ENCODE measurements around the gene CCDC138.

The CCDC138 gene

DNA sequence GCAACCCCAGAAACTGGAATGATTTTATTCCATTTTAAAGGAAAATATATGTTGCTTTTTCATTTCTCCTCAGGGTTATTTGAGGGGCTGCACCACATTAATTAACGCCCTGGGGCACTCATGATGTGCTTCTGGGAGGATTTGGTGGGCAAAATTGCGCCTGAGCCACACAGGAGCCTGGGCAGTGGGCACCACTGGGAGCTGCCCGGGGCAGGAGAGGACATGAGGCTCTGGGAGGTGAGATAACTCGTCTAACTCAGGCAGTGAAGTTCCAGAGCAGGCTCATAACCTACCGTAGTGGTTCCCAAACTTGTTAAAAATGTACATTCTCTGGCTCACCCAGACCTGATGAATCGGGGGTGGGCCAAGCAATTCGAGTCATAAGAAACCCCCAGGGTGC is 134.1 kb downstream of the CCDC138 start:
- no peak for DNase-seq

DNA sequence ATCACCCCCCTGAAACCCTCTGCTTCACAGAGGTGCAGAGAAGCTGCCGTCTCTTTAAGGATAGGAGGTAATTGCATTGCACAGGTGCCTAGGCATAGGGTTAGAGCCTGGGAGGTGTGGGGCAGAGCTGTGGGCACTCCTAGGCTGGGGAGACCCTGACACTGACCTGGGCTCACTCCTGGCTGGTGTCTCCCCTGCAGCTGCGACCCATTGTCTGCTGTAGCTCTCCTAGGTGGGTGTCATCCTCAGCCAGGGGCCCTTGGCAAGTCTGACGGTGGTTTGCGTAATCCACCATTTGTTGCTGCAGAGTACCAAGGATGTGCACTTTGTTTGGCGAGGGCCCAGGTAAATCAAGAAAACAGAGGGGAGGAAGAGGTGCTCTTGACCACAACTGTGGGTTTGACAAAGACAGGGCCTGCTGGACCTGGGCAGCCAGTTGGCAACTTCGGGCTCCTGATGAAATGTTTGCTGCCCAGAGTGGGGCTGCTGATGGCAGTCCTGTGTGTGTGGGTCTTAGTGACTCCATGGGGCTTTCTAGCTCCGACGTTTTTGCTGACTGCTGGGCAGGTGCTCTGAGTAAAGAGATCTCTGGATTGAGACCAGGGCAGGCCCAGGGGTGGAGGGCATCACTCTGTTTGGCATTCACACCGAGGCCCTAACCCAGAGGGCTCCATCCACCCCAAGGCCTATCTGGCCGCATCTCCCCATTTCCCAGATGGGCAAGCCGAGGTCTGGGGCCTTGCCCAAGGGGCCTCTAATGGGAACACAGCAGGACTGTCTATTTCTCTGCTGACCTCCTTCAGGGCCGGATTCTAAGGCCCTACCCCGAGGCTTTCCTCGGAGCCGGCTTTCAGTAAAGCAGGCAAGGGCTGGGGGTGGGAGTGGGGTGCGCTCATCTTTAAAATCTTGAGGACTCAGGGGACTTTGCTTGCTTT is 134.8 kb downstream of the CCDC138 start:
- DNase-seq, result no peak

DNA sequence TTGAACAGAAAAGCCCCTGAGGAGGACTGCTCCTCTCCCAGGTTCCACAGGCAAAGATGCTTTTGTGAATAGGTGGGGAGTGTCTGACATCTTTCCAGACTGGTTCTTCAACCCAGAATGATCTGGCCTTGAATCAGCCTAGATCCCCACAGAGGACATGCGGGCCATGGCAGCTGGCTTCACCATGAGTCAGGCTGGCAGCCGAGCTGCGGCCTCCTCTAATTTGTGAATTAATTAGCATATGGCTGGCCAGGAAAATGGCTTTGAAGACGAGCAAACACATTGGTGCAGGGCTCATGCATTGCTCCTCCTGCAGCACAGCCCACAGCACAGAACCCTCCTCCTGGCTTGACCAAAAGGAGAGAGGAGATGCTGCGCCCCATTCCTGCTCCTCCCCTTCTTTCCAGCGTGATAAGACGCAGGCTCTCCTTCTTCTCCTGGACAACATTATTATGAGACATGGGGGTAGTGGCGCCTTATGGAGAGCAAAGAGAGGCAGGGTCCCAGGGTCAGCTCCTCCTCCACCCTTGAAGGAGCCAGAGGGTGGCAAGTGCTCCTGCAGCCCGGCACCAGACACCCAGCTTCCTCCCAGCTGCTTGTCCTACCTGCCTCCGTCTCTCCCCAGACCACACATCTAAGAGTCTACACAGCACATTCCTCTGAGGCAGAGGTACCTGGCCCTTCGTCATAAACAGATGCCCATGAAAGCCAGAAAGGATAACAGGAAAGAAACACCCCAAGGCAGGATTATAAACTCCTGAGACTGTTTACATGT is 135.8 kb downstream of the CCDC138 start:
- DNase-seq, result peak; percentile 12

DNA sequence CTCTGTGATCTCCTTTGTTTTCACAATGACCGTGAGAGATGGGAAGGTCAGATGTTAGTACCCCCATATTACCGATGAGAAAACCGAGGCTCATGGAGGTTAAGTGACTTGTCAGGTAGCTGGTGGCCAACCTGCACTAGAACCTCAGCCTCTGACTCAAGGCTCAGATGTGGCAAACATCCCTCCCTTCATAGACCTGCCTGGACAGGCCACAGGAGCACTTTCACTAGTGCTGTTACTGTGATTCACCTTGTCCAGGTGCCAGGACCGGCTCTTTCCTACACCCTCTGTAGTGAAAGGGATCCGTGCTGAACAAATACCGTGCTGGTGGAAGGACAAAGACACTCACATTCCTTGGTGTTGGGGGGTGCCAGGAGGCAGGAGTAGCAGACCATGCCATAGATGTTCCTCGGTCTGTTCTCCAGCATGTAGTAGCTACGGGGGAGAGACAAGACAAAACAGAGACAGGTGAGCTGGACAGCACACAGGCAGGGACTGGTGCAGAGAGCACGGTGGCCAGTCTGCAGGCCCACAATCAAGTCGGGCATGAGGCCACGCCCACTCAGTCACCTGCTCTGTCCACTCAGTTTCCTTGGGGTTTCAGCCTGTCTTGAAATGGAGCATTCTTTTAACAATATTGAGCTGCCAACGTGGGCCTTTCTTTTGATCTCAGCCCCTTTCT is 136.6 kb downstream of the CCDC138 start:
- DNase-seq, result no peak

DNA sequence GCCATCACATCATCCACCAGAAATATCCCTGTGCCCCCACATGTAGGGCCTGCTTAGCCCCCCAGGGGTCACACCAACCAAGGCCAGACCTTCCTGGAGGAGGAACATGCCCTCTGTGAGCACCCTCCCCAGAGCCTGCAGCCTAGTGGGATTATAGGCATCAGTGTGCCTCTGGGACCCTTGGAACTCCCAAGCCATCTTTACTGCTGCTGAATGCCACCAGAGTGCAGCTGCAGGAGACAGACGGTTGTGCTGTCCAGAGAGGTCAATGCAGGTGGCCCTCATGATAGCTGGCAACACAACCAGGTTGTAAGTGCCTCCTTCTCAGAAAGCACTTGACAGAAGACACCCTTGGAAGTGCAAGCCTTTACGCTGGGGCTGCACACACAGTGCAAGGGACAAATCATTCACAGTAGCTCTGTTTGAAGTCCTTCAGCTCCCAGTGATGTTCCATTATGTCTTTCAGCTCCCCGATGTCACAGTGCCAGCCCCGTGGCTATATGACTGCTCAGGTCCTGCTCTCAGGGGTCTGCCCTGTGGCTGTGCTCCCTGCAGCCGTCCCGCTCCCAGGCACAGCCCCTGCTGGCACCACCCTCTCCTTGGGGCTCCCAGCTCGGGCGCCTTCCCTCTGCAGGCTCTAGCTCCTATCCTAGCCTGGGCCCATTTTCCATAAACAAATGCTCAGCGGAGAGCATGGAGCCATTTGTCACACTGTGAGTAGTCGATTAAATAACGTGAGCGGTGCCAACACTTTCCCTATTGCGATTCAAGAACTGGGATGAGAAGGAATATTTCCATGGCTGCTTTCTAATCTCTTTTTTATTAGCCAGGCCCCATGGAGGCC is 137.4 kb downstream of the CCDC138 start:
- no peak for DNase-seq

DNA sequence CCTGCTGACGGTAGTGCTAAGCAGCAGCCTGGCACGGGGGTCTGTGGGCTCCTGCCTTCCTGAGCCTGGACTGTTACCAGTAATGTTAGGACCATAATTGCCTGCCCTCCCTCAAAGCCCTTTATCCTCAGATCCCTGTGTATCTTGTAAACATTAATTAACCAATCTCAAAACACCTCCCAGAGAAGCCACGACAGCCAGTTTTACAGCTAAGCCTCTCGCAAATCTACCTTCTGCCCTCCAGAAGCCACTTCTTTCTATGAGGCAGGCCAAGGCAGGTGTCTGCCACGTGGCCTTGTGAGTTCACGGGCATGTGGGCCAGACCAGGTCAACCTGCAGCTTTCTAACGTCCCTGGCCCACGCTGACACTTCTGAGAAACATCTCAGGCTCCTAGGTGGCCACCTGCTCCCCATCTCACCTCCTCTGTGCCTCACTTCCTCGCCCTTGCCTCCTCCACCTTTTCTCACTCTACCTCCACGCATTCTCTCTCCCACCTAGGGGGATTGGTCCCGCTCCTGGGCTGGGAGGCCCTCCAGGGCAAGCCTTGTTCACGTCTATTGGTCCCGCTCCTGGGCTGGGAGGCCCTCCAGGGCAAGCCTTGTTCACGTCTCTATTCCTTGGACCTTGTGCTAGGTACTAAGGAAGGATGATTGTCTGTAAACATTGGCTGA is 138.1 kb downstream of the CCDC138 start:
- DNase-seq, result no peak

DNA sequence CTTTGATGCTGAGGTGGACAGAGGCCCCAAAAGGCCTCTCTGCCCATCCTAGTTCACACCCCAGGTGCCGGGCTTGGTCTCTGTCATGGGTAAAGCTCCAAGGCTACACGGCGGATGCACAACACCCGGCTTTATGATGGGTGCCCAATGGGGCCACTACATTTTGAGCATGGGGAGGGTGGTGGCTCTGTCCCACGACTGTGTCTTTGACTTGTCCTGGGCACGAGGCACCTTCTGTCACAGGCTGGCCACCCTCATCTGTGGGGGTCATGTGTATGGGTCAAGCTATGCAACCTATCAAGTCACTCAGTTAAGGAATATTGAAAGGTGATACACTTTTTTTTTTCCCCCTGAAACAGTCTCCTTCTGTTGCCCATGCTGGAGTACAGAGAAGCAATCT is 138.7 kb downstream of the CCDC138 start:
- no peak for DNase-seq

DNA sequence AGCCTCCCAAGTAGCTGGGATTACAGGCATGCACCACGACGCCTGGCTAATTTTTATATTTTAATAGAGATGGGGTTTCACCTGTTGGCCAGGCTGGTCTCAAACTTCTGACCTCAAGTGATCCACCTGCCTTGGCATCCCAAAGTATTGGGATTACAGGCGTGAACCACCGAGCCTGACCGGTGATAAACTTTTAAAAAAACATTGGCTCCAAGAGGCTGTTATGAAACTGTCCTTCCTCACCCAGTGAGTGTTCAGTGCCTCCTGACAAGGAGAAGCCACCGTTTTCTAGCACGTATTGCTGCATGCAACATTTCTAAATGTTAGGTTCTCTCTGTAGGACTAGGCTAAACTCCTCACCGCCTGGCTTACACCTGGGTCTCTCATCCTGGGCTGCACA is 139.2 kb downstream of the CCDC138 start:
- no peak for DNase-seq
